Spleen (tissue), 11 donors: ENCODE measurements around the gene TENM3. TPM values are rescaled to one million over a fixed set of nuclear protein-coding genes. Genes with fewer than 3 reads are reported as not detected.

ENCODE experiments used
- DNase-seq: peaks from one replicate; pipeline ENCODE4 v3.0.0-alpha.2; 2020
- H3K27ac ChIP-seq, 8 donors: fragments of 200-600 bp; sonication (generic) in 7 of 8; 1 replicate in 4 of 8; 2 replicates in 4 of 8; pipeline versions ENCODE4 v1.5.0 to v1.8.0; 2016 to 2021; ENCODE audit warnings: inconsistent platforms in 4 of 8, mild to moderate bottlenecking in 4 of 8, moderate library complexity in 1 of 8
- H3K27me3 ChIP-seq, 7 donors: fragments of 200-600 bp; sonication (generic) in 6 of 7; replicated peaks in 1 of 7; 1 replicate in 4 of 7; 2 replicates in 3 of 7; pipeline versions ENCODE4 v1.5.0 to v1.8.0; 2016 to 2021; ENCODE audit warnings: inconsistent platforms in 3 of 7, mild to moderate bottlenecking in 1 of 7
- H3K36me3 ChIP-seq, 6 donors: fragments of 200-600 bp; sonication (generic) in 5 of 6; 1 replicate in 4 of 6; 2 replicates in 2 of 6; pipeline versions ENCODE4 v1.5.0 to v1.8.0; 2016 to 2021; ENCODE audit warnings: inconsistent platforms in 2 of 6
- H3K4me1 ChIP-seq, 6 donors: fragments of 200-600 bp; sonication (generic) in 5 of 6; 1 replicate in 3 of 6; 2 replicates in 3 of 6; pipeline versions ENCODE4 v1.5.0 to v1.8.0; 2016 to 2021; ENCODE audit warnings: inconsistent platforms in 3 of 6
- H3K4me3 ChIP-seq, 8 donors: fragments of 200-600 bp; sonication (generic) in 7 of 8; 1 replicate in 4 of 8; 2 replicates in 4 of 8; pipeline versions ENCODE4 v1.5.0 to v1.8.0; 2016 to 2021; ENCODE audit warnings: inconsistent platforms in 4 of 8, mild to moderate bottlenecking in 4 of 8, moderate library complexity in 2 of 8
- H3K9me3 ChIP-seq, 8 donors: fragments of 200-600 bp; sonication (generic) in 7 of 8; 1 replicate in 4 of 8; 2 replicates in 4 of 8; pipeline versions ENCODE4 v1.5.0 to v1.8.0; 2016 to 2021; ENCODE audit warnings: inconsistent platforms in 4 of 8
- POLR2A ChIP-seq, 3 donors: fragments of 450-650 bp; IDR thresholded peaks; one replicate each; pipeline ENCODE4 v1.5.1; 2017; ENCODE audit warnings: antibody characterized with exemption in 3 of 3, mild to moderate bottlenecking in 1 of 3
- POLR2AphosphoS5 ChIP-seq, 3 donors: sonication (generic); formaldehyde crosslinking; IDR thresholded peaks; one replicate each; pipeline ENCODE4 v1.5.1; 2017; ENCODE audit warnings: antibody characterized with exemption in 3 of 3
- WGBS, 5 donors: extraction: QIAGEN DNeasy Blood & Tissue Kit in 3 of 5; methylation state at CpG; one replicate each; pipeline versions ENCODE4 v1.1.5 to v1.1.7; 2013 to 2018; 5-methylcytosine and 5-hydroxymethylcytosine counted together
- intact Hi-C: fragments of 100-400 bp; cut with DNase I; formaldehyde crosslinking; loops from one replicate; pipeline ENCODE4 v1.15.0; 2023; ENCODE audit warnings: low total_unique reads
- polyA plus RNA-seq, 3 donors: library from polyadenylated mRNA; stranded (reverse); fragments of 200-250 nt; gene quantifications; one replicate each; pipeline ENCODE4 v1.2.1, GENCODE V29; 2013
- total RNA-seq, 7 donors: library from RNA; depleted of rRNA in 3 of 7; stranded (reverse); fragments of >200 nt in 3 of 7; fragmentation: NEBNext Ultra II Directional in 4 of 7; extraction: Animal tissue kit (Norgen Biotek cat#: 25700) in 4 of 7; gene quantifications; one replicate each; pipeline versions ENCODE4 v1.1.0 to v1.2.1, GENCODE V29; 2016 to 2021
- TF ChIP-seq, protein P1 (sequence below), 11 experiments: fragments of 200-600 bp in 7 of 11; fragments of 450-650 bp in 4 of 11; sonication (generic) in 4 of 11; IDR thresholded peaks in 8 of 11; conservative IDR thresholded peaks in 3 of 11; 1 replicate in 7 of 11; 2 replicates in 4 of 11; pipeline versions ENCODE4 v1.4.0 to v1.8.0; 2016 to 2021; ENCODE audit warnings: antibody characterized with exemption in 11 of 11, inconsistent platforms in 4 of 11, mild to moderate bottlenecking in 1 of 11
- donor health status: healthy with polysubstance abuse.
- donor health status: DM: no; HTN: no; CAD: no; lungs with moderate emphysema.
- donor health status: DM: no; HTN: no; CAD: no.
- donor health status: Bipolar disorder and iron deficiency.
- donor health status: healthy.
- donor health status: DM: no; HTN: no; CAD: no.
- donor health status: DM: yes; HTN: yes; CAD: no.

The TENM3 gene
- total and polyA plus RNA-seq, 10 donors, result 0.37 to 45.6 (median 17.7) TPM

DNA sequence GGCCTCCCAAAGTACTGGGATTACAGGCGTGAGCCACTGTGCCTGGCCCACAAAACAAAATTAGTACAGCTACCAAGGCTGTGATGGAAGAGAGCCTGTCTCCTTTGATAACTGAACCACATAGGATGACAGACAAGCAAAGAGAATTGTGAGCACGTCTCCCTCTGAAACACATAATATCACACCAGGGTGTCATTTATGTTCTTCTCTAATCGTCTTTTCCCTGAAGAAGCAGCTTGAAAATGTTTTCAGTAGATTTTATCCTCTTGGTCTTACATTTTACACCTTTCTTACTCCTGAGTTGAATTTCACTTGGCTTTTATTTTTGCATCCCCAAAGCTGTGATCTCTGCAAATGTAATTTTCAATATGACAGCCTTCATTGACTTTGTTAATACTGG lies 67.8 kb downstream of the TENM3 start:
- no peak for DNase-seq
- no peaks in the 10 kb centered on the region for H3K4me1 ChIP-seq
- TF ChIP-seq POLR2AphosphoS5 (IDR thresholded peaks at IDR 0.05), result no peak
- no peak for TF ChIP-seq POLR2A (IDR thresholded peaks at IDR 0.05)
- TF ChIP-seq, protein P1, sequence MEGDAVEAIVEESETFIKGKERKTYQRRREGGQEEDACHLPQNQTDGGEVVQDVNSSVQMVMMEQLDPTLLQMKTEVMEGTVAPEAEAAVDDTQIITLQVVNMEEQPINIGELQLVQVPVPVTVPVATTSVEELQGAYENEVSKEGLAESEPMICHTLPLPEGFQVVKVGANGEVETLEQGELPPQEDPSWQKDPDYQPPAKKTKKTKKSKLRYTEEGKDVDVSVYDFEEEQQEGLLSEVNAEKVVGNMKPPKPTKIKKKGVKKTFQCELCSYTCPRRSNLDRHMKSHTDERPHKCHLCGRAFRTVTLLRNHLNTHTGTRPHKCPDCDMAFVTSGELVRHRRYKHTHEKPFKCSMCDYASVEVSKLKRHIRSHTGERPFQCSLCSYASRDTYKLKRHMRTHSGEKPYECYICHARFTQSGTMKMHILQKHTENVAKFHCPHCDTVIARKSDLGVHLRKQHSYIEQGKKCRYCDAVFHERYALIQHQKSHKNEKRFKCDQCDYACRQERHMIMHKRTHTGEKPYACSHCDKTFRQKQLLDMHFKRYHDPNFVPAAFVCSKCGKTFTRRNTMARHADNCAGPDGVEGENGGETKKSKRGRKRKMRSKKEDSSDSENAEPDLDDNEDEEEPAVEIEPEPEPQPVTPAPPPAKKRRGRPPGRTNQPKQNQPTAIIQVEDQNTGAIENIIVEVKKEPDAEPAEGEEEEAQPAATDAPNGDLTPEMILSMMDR (IDR thresholded peaks at IDR 0.05 in 8 of 11, conservative IDR thresholded peaks at IDR 0.05 in 3 of 11), result no peak
- H3K4me3 ChIP-seq, result no peak overlapping the region
- H3K36me3 ChIP-seq, result no peaks in the 10 kb centered on the region
- no peak overlapping the region for H3K27ac ChIP-seq
- peaks cover 0 to 28% (median 26%) of the 10 kb centered on the region in 8 donors for H3K9me3 ChIP-seq
- no peaks in the 10 kb centered on the region for H3K27me3 ChIP-seq
- intact Hi-C loops, result no loop called here
- WGBS, 5 donors, result 69 to 83% (median 76%) methylated on average over 3 of the region's 3 CpGs

DNA sequence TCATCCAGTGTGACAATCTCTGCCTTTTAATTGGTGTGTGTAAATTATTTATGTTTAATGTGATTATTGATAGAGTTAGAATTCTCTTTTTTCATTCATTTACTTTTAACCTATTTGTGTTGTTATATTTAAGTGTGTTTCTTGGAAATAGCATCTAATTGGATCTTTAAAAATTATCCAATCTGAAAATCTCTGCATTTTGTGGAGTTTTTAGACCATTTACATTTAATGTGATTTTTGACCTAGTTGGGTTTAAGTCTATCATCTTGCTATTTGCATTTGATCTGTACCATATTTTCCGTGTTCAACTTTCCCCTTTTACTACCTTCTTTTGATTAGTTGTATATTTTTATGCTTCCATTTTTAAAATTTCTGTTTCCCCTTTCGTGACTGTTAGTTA lies 71.3 kb downstream of the TENM3 start:
- no peaks in the 10 kb centered on the region for H3K36me3 ChIP-seq
- H3K9me3 ChIP-seq, result peaks cover 0 to 40% (median 31%) of the 10 kb centered on the region in 8 donors
- H3K27me3 ChIP-seq, result no peaks in the 10 kb centered on the region
- 68 to 83% (median 77%) methylated on average over 2 of the region's 2 CpGs for WGBS, 5 donors
- intact Hi-C loops, result no loop called here
- TF ChIP-seq POLR2AphosphoS5 (IDR thresholded peaks at IDR 0.05) (no peak), POLR2A (IDR thresholded peaks at IDR 0.05) (no peak)
- TF ChIP-seq, protein P1 (IDR thresholded peaks at IDR 0.05 in 8 of 11, conservative IDR thresholded peaks at IDR 0.05 in 3 of 11), result no peak
- no peak overlapping the region for H3K27ac ChIP-seq
- no peaks in the 10 kb centered on the region for H3K4me1 ChIP-seq
- no peak overlapping the region for H3K4me3 ChIP-seq
- DNase-seq, result no peak

DNA sequence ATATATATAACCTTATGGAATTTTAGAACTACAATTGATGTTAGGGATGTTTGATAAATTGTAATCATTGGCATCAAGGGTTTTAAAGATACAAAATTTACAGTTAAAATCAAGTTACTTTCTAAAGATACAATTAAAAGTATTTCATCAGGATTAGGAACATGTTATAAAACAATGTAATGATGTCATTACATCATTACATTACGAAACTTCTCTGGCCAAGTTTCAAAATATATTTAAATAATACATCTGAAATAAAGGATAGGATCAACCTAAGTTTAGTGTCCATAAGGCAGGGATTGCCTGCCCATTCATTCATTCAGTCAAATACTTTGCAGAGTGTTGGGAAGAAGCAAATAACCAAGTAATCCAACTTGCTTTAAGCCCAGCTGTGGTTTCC lies 75.1 kb downstream of the TENM3 start:
- 68 to 86% (median 77%) methylated on average over 1 of the region's 1 CpG for WGBS, 5 donors
- H3K4me1 ChIP-seq, result no peaks in the 10 kb centered on the region

DNA sequence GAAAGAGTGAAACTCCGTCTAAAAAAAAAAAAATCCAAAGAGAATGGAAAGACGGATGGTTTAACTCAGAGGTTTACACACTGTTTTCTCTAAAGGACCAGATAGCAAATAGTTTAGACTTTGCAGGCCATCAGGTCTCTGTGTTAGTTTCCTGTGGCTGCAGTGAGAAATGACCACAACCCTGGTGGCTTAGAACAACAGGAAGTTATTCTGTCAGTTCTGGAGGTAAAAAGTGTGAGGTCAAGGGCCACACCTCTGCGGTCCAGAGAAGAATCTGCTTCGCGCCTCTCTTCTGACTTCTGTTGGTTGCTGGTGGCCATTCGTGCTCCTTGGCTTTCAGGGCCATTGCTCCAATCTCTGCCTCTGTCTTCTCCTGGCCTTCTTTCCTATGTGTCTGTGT lies 76.9 kb downstream of the TENM3 start:
- no peak for DNase-seq
- WGBS, 5 donors, result 61 to 77% (median 70%) methylated on average over 6 of the region's 6 CpGs
- no peak overlapping the region for H3K27ac ChIP-seq
- peaks cover 0 to 22% (median 14%) of the 10 kb centered on the region in 8 donors for H3K9me3 ChIP-seq
- H3K27me3 ChIP-seq, result no peaks in the 10 kb centered on the region
- TF ChIP-seq, protein P1 (IDR thresholded peaks at IDR 0.05 in 8 of 11, conservative IDR thresholded peaks at IDR 0.05 in 3 of 11), result no peak
- TF ChIP-seq POLR2AphosphoS5 (IDR thresholded peaks at IDR 0.05) (no peak), POLR2A (IDR thresholded peaks at IDR 0.05) (no peak)
- no peak overlapping the region for H3K4me3 ChIP-seq
- no peaks in the 10 kb centered on the region for H3K4me1 ChIP-seq
- H3K36me3 ChIP-seq, result no peaks in the 10 kb centered on the region
- intact Hi-C loops, result no loop called here

More for the DNA sequence above, 75.1 kb downstream of the TENM3 start:
- Histone ChIP-seq H3K36me3 (no peaks in the 10 kb centered on the region), H3K9me3 (peaks cover 0 to 40% (median 31%) of the 10 kb centered on the region in 8 donors), H3K4me3 (no peak overlapping the region), H3K27ac (no peak overlapping the region), H3K27me3 (no peaks in the 10 kb centered on the region)
- no peak for DNase-seq
- intact Hi-C loops, result no loop called here
- TF ChIP-seq POLR2AphosphoS5 (IDR thresholded peaks at IDR 0.05), result no peak
- TF ChIP-seq, protein P1 (IDR thresholded peaks at IDR 0.05 in 8 of 11, conservative IDR thresholded peaks at IDR 0.05 in 3 of 11), result no peak
- no peak for TF ChIP-seq POLR2A (IDR thresholded peaks at IDR 0.05)
